HG03342 (cell line): ENCODE data around the gene TCF7L1.

ENCODE experiments used
- ATAC-seq: cut with Tn5 transposase; IDR thresholded peaks from one replicate; pipeline ENCODE4 v1.9.1; 2021; ENCODE audit warnings: mild to moderate bottlenecking, moderate library complexity; ENCODE audit not compliant: unreplicated experiment

TCF7L1 gene

DNA sequence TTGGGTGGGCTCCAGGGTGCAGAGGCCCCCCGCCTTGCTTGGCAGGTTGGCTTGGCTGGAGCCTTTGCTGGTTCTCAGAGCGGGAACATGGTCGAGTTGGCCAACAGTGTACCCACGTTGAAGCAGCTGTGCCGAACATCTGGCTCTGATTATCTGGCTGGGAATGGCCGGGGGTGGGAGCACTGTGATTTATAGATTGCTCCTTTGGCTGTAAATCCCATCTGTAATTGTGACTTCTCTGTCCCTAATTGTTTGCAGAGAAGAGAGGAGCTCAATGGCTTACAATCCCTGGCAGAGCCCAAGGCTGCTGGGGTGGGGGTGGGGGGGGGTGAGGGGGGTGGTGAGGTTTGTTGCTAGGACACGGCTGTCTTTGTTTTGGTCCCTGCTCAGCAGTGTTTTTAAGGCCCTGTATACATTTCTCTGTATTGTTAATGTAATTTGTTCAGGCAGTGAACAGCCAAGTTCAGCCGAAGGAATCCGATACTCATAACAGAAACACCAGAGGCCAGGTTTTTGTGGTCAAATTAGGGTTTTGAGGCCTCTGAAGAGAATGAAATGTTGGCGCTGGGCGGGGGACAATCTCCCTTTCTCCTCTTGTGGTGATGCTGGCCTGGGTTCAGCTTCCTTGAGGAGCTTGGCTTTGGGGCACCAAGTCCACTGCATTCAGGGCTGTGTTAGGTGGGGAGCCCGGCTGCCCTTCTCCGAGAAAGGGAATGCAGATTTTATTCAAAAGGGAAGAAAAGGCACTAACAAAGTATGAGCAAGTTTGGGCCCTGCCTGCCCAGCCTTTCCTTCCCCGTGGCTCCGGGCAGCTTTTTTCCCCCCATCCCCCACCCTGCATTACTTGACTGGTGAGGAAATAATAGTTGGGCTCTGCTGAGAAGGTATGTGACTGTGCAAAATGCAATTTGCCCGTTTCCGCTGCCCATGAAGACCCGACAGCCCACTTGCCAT, 82.5 kb downstream of the TCF7L1 start:
- ATAC-seq: no peak

DNA sequence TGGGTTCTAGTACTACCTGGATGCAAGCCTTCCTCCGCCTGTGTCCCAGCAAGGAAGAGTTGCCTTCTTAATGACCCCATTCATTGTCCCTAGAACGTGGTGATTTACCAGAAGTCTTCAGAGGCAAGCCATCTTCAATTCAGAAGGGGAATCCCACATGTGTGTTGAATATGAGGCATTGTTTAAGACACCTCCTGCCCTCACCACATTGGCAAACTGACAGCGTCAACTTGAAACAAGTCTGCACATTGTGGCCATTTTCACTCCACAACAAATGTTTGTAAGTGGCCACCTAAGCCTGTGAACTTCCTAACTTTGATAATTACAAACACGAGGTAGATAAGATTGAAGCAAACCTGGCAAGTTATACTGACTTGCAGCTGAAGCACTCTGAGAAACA, 83.7 kb downstream of the TCF7L1 start:
- ATAC-seq: no peak

DNA sequence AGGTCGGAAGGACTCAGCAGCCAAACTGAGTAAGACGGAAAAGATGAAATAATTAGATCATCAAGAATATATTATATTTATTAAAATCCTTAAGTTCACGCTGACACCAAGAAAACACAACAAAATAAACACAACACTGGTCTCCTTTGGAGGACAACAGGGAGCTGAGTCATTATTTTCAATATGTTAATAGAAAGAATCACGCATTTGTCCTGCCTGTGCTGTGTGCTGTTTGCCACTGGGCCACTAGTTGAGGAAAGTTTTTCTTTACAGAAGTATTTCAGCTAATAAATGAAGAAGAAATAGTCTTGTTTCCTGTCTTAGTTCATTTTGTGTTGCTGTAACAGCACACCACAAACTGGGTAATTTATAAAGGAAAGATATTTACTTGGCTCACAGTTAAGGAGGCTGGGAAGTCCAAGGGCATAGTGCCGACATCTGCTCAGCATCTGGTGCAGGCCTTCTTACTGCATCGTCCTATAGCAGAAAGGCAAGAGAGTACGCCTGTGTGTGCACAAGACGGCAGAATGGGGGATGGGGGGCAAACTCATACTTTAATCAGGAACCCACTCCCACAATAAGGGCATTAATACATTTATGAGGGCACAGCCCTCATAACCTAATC, 88.0 kb downstream of the TCF7L1 start:
- no peak for ATAC-seq

- ATAC-seq: no peak
Observed at GRCh38 chr2:85222792-85223191, 89.6 kb downstream of the TCF7L1 start.

DNA sequence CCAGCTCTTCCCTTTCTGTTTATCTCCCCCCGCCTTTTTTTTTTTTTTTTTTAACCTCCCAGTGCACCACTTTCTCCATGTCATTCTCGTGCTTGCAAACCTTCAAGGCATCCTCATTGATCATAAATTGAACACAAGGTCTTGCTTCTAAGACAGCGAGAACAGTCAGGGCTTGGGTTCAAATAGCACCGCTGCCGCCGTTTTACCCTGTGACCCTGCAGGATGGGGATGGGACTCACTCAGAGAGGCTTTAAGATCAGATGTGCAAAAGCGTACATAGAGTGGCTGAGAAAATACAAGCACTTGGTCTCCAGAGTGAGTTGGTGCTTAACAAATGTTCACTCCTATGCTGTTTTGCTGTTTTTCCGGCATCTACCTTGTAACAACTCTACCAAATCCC, 93.6 kb downstream of the TCF7L1 start:
- ATAC-seq: no peak

- ATAC-seq: no peak
Observed at GRCh38 chr2:85230679-85231467, 97.7 kb downstream of the TCF7L1 start.

DNA sequence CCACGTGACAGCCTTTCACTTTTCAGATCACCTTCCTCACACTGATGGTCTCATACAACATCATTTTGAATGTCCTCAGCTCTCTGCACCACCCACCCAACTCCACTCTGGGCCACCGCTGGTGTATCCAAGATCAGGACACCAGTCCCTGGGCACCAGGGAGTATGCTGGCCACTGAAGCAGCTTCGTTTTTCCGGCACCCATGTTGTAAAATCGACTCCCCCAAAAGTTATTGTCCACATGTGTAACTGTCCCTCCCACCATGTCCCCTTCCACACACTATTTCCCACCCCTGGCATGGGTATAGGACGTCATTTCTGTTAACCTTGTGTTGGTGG, 98.2 kb downstream of the TCF7L1 start:
- ATAC-seq: no peak

DNA sequence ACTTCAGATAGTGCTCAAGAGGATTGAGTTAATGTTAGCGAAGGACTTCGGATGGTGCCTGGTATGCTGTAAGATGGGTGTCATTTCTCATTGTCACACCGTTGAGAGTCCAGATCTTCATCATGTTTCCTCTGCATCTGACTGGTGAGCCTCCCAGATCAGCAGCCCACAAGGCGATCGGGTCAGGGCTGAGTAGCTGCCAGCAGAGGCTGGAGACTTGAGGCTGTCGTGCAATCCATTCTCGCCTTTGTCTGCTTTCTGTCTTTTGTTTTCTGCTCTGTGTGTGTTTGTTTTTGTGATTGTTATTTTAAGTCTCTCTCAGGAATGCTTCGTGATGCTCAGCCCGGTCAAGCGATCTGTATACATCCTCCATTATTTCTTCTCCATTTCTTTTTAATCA, 98.8 kb downstream of the TCF7L1 start:
- no peak for ATAC-seq

- no peak for ATAC-seq
Observed at GRCh38 chr2:85234868-85235267, 101.7 kb downstream of the TCF7L1 start.

- ATAC-seq: no peak
Observed at GRCh38 chr2:85235281-85235680, 102.1 kb downstream of the TCF7L1 start.

DNA sequence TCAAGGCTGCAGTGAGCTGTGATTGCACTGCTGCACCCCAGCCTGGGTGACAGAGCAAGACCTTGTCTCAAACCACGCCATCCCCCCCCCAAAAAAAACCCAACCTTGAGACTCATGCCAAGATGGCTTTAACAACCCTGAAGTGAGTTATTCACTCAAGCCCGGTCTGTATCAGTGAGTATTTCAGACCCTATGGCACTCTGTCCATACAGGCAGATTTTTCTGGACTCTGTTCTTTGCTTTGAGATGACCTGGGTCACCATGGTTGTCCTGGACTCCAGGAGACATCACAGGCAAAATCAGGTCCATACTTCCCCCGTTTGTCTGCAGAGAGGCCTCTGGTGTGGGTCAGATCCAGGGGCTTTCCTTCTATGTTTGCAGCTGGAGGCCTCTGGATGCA, 102.9 kb downstream of the TCF7L1 start:
- no peak for ATAC-seq

DNA sequence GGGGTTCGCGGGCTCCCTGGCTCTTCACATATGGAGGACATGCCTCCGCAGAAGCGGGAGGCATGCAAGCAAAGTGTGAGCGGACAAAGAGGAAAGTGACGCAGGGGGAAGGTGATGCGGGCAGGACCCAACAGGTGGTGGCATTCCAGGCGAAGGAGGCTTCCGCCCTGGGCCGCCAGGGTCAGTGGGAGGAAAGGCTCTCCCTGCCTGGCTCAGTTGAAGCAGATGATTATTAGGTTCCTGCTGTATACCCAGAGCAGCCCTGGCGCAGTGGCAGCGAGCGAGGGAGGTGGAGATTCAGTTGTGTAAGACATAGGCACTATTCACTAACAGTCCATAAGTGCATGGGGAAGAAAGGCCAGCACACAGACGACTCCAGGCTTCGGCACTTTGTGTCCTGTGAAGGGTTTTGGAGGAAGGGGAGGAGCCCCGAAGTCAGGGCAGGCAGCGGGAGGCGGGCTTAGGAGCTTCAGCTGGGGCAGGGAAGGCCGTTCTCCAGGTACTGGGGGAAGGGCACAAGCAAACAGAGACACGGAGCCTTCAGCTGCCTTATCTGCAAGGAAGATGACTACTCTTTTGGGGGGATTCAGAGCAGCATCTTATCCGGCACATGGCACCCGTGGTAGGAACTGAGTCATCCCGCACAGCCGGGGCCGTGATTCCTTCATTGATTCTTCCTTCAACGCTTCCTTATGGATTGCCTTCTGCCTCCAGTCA, 104.8 kb downstream of the TCF7L1 start:
- no peak for ATAC-seq

GRCh38 chr2:85238607-85239006, 105.4 kb downstream of the TCF7L1 start:
- ATAC-seq: no peak

GRCh38 chr2:85239102-85239501, 105.9 kb downstream of the TCF7L1 start:
- no peak for ATAC-seq

GRCh38 chr2:85240055-85240454, 106.9 kb downstream of the TCF7L1 start:
- no peak for ATAC-seq

DNA sequence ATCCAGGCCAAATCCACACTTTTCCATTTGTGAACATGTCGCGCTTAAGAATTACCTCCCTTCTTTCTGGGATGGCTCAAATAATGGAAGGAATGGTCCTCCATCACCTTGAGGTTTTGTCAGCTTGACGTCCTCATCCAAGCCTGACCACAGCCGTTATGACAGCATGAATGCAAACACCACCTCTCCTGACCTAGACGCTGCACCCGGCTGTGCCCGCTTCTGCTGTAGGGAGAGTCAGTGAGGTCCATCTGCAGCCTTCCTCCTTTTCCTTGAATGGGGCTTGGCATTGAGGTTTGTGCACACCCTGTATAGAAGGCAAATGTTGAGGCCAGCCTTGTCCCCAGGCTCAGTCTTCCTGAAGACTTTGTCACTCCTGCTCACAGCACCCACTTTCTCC, 109.1 kb downstream of the TCF7L1 start:
- ATAC-seq: no peak

DNA sequence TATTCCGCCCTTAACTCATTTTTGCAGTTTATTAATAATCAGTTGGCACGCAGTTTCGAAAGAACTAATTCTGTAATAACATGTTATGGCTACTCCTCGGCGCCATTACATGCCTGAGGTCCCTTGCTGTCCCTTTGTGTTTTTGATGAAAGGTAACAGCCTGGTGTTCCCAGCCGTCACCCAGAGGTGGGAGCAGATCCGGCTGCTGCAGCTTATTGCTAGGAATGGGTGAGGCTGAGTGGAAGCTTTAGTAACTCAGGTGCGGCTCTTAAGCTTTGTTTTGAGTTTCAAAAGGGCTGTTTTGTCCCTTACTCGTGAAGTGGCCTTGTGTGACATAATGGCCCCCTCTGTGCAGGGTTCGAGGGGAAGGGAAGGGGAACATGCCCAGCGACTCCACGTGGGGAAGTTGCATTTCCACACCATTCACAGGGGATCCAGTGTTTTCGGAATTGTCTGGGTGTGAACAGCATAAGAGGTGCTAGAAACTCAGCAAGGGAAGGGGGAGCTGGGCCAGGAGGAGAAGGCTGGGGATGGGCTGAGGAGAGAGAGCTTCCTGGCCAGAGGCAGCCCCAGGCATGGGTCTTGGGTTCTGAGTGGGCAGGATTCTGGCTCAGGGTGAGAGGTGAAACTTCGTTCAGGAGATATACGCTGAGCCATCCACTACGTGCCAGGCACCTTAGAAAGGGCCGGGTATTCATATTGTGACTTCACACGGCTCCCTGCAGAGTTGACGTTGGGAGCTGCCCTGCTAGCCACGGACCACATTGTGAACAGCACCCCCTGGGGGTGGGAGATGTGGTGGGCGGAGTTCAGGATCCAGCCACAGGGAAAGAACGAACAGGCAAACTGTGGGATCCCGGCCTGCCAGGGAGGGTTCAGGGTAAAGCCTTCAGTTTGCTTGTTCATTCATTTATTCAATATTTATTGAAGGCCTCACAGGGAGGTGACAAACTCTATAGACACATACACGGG, 110.2 kb downstream of the TCF7L1 start:
- ATAC-seq: no peak

DNA sequence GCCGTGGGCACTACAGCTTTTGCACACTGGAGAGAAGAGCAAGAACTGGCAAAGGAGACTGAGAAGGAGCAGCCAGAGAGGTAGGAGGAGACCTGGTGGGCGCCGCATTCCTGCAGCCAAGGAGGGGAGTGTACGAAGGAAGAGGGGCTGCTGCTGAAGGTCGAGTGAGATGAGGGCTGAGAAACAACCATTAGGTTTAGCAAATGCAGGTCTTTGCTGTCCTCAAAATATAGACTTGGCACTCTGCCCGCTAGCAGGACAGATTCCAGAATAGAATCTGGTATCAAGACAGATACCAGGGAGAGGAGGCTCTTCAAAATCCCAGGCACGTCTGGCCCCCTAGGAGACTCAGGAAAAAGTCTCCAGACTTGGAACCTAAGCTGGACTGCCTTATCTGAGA, 111.6 kb downstream of the TCF7L1 start:
- ATAC-seq: no peak

- no peak for ATAC-seq
Observed at GRCh38 chr2:85245891-85246290, 112.7 kb downstream of the TCF7L1 start.

DNA sequence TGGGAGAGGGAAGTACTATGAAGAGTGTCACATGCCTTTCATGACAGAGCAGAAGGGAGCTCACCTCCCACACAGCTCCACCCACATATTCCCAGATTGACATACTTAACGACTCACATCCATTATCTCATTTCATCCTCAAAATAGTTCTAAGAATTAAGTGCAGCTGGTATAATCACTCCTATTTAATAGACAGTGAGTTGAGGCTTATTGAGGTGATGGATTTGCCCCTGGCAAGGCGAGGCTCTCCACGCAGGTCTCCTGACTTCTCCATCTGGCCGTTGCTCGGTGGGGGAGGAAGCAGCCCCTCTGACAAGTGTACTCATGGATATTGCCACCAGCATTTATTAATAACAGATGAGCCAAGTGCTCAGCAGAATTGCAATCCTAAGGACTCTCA, 113.2 kb downstream of the TCF7L1 start:
- no peak for ATAC-seq
